Bronchial epithelial cell (primary cell): ENCODE results near the gene CASP6. TPM values are rescaled to one million over a fixed set of nuclear protein-coding genes. Genes with fewer than 3 reads are reported as not detected.

ENCODE experiments used
- DNase-seq: peaks from one replicate; pipeline ENCODE4 v3.0.0-alpha.2; 2010; ENCODE audit warnings: low read depth
- FAIRE-seq: peaks from 2 replicates; lab custom pipeline; 2011; peaks lifted over from hg19 to GRCh38; lab: Jason Lieb, UNC
- H3K27me3 ChIP-seq: 2 replicates; pipeline ENCODE4 v1.5.1; 2011; ENCODE audit warnings: low read length; ENCODE audit not compliant: control insufficient read depth, insufficient read depth
- H3K36me3 ChIP-seq: 2 replicates; pipeline ENCODE4 v1.5.1; 2011; ENCODE audit warnings: low read length; ENCODE audit not compliant: control insufficient read depth, insufficient read depth
- H3K4me3 ChIP-seq: 2 replicates; pipeline ENCODE4 v1.5.1; 2011; ENCODE audit warnings: mild to moderate bottlenecking, low read depth, low read length, control low read depth
- total RNA-seq: library from RNA; depleted of rRNA; stranded (reverse); fragments of >200 nt; gene quantifications from 2 replicates; pipeline ENCODE4 v1.2.1, GENCODE V29; 2014
- TF ChIP-seq, protein P1 (sequence below): IDR thresholded peaks from 2 replicates; pipeline ENCODE4 v1.5.1; 2011; ENCODE audit warnings: mild to moderate bottlenecking, moderate library complexity, low read length, control low read depth, inconsistent platforms; ENCODE audit not compliant: insufficient read depth, severe bottlenecking

The CASP6 gene
- total RNA-seq, 1 donor from 2014 or later, result 54.0 TPM

DNA sequence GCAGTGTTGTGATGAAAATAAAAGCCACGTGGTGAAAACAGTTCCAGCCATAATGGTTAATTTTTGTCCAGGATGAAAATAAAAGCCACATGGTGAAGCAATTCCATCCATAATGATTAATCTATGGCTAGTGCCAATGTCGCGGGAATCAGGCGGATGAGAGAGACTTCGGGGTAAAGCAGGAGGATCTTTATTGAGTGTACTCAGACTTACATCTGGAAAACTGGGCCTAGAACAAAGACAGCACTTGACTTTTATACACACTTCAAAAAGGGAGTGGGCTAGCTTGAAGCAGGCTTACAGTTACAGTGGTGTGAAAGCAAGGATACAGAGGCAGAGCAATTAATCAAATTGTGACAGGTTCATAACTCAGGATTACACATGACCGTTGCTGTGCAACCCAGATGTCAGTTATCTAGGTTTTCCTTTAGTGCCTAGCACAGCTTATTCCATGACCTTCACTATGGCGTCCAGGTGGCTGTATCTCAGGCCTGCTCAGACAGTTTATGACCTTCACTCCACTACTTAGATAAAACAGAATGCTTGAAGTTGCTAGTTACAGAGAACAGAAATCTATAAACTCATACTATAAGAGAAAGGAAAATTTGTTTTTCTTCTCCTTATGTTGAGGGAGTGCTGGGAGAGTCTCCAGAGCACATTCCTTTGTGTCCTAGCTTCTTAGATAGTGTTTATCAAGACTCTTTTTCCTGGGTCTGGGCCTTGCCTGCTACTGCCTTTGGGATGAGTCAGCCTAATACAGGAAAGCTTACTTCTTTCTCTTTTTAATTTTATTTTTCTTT is 32.5 kb upstream of the CASP6 start:
- FAIRE-seq (no peak), DNase-seq (no peak)
- TF ChIP-seq, protein P1, sequence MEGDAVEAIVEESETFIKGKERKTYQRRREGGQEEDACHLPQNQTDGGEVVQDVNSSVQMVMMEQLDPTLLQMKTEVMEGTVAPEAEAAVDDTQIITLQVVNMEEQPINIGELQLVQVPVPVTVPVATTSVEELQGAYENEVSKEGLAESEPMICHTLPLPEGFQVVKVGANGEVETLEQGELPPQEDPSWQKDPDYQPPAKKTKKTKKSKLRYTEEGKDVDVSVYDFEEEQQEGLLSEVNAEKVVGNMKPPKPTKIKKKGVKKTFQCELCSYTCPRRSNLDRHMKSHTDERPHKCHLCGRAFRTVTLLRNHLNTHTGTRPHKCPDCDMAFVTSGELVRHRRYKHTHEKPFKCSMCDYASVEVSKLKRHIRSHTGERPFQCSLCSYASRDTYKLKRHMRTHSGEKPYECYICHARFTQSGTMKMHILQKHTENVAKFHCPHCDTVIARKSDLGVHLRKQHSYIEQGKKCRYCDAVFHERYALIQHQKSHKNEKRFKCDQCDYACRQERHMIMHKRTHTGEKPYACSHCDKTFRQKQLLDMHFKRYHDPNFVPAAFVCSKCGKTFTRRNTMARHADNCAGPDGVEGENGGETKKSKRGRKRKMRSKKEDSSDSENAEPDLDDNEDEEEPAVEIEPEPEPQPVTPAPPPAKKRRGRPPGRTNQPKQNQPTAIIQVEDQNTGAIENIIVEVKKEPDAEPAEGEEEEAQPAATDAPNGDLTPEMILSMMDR, result no peak
- Histone ChIP-seq H3K27me3 (no peaks in the 10 kb centered on the region), H3K36me3 (no peaks in the 10 kb centered on the region), H3K4me3 (no peak overlapping the region)

DNA sequence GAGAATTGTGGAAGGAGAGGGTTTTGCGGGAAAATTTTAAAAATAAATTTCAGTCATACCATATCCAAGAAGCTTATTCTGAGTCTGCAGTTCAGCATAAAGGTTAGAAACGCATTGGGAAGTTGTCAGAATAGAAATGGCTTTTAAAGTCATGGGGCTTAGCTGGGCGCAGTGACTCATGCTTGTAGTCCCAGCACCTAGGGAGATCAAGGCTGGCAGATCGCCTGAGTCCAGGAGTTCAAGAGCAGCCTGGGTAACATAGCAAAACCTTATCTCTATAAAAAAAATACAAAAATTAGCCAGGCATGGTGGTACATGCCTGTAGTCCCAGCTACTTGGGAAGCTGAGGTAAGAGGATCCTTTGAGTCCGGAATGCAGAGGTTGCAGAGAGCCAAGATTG is 30.5 kb upstream of the CASP6 start:
- TF ChIP-seq, protein P1, result no peak
- DNase-seq, result no peak
- no peaks in the 10 kb centered on the region for H3K27me3 ChIP-seq
- H3K36me3 ChIP-seq, result no peaks in the 10 kb centered on the region
- no peak for FAIRE-seq
- no peak overlapping the region for H3K4me3 ChIP-seq

DNA sequence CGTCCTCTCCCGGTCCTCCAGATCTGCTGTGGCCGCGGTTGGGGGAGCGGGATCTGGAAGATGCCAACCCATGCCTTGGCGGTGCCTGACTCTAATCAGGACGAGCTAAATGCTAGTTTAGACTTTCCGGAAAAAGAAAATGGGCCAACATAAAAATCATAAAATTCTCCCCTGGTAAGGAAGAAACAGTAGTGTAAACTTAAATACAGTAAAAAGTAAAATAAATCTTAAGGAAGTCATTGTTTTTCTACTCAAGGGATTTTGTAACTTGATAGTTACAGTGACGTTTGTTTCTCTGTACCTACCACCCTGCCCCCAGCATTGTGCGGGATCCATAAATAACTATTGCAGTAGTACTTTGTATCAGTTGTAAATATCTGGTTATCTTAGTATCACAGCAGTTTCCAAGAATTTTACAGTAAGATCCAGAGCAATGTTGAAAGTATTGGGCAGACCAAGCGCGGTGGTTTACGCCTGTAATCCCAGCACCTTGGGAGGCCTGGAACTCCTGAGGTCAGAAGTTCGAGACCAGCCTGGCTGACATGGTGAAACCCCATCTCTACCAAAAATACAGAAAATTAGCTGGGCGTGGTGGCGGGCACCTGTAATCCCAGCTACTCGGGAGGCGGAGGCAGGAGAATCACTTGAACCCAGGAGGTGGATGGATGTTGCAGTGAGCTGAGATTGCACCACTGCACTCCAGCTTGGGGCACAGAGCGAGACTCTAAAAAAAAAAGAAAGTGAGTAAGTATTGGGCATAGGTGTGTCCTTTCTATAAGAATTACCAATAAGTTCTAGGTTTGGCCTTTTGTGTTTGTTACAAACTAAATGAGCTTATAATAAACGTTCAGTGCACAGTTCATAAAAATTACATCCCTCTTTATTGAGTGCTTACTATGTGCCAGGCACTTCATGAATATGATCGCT is 27.6 kb upstream of the CASP6 start:
- TF ChIP-seq, protein P1, result no peak
- H3K27me3 ChIP-seq, result no peaks in the 10 kb centered on the region
- H3K36me3 ChIP-seq, result no peaks in the 10 kb centered on the region
- DNase-seq (no peak), FAIRE-seq (no peak)
- peak overlapping the region; percentile 67 for H3K4me3 ChIP-seq

- FAIRE-seq, result no peak
- TF ChIP-seq, protein P1, result no peak
- H3K36me3 ChIP-seq, result no peaks in the 10 kb centered on the region
- H3K4me3 ChIP-seq, result peak within 1 kb of the TSS; percentile 67
- peak; percentile 81 for DNase-seq
- no peaks in the 10 kb centered on the region for H3K27me3 ChIP-seq
These were observed 26.7 kb upstream of the CASP6 start, which contains the start of gene PLA2G12A for GRCh38 chr4:109729718-109730618. TSS of gene PLA2G12A (minus strand) at chr4:109730070. CDS start at chr4:109729809, 261 bp downstream.

DNA sequence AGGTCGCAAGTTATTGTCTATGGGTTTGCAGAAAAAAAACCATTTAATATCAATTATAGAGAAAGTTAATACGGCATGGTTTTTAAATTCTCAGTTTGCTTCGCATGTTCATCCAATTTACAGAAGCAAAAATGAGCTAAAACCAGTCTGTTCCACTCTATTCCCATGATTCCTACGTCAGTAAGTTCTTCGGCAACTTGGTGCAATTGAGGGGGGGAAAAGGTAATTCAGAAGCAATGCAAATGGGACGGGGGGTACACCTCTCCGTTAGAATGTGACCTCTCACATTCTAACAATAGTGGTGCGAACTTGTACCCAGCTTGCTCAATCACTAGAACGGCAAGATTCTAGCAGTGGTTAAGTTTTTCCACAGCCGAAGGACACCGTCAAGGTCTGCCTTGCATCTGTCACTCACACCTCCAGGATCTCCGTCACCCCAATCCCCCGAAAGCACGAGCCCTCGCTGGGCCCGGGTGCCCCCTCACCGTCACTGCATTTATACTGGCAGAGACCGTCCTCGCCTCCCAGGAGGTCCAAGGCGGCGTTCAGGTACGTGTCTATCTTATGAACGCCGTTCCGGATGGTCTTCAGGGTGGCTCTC is 26.0 kb upstream of the CASP6 start:
- FAIRE-seq, result no peak
- peak; percentile 26 for DNase-seq
- H3K27me3 ChIP-seq, result no peaks in the 10 kb centered on the region
- peak overlapping the region; percentile 67 for H3K4me3 ChIP-seq
- TF ChIP-seq, protein P1, result no peak
- H3K36me3 ChIP-seq, result no peaks in the 10 kb centered on the region
